ENCODE results near the gene CFAP251.

GRCh38 chr12:122040579-122041386, 122.4 kb downstream of the CFAP251 start:
- TF ChIP-seq CTCF (IDR thresholded peaks at IDR 0.05) (no peak), EP300 (IDR thresholded peaks at IDR 0.05) (no peak)

All from sigmoid colon (tissue), 4 donors.